Esophagus squamous epithelium (tissue), 5 donors: ENCODE measurements around the gene FRMD3. TPM values are rescaled to one million over a fixed set of nuclear protein-coding genes. Genes with fewer than 3 reads are reported as not detected.

Experiments
- DNase-seq: peaks from one replicate; lab custom pipeline; 2025; lab: John Stamatoyannopoulos, UW
- H3K27ac ChIP-seq, 4 donors: fragments of 200-600 bp; sonication (generic); one replicate each; pipeline ENCODE4 v1.5.1; 2016 to 2019; ENCODE audit warnings: mild to moderate bottlenecking in 1 of 4
- H3K27me3 ChIP-seq, 4 donors: fragments of 200-600 bp; sonication (generic); 1 replicate in 3 of 4; 2 replicates in 1 of 4; pipeline versions ENCODE4 v1.5.1 to v1.6.0; 2017 to 2021; ENCODE audit warnings: antibody characterized with exemption in 1 of 4
- H3K36me3 ChIP-seq, 3 donors: fragments of 200-600 bp; sonication (generic); one replicate each; pipeline ENCODE4 v1.5.1; 2016 to 2019
- H3K4me1 ChIP-seq, 3 donors: fragments of 200-600 bp; sonication (generic); one replicate each; pipeline ENCODE4 v1.5.1; 2017 to 2019
- H3K4me3 ChIP-seq, 4 donors: fragments of 200-600 bp; sonication (generic); 1 replicate in 3 of 4; 2 replicates in 1 of 4; pipeline ENCODE4 v1.5.1; 2016 to 2019; ENCODE audit warnings: mild to moderate bottlenecking in 2 of 4, moderate library complexity in 1 of 4
- H3K9me3 ChIP-seq, 3 donors: fragments of 200-600 bp; sonication (generic); one replicate each; pipeline ENCODE4 v1.5.1; 2016 to 2019
- CTCF ChIP-seq, 6 experiments: fragments of 450-650 bp in 4 of 6; fragments of 200-600 bp in 2 of 6; sonication (generic) in 2 of 6; IDR thresholded peaks; one replicate each; pipeline ENCODE4 v1.5.1; 2016 to 2019; ENCODE audit warnings: antibody characterized with exemption in 6 of 6, mild to moderate bottlenecking in 4 of 6, moderate library complexity in 4 of 6
- POLR2A ChIP-seq, 4 donors: fragments of 450-650 bp; IDR thresholded peaks; one replicate each; pipeline ENCODE4 v1.6.1; 2017; ENCODE audit warnings: antibody characterized with exemption in 4 of 4, mild to moderate bottlenecking in 4 of 4, moderate library complexity in 3 of 4
- WGBS, 2 donors: methylation state at CpG; one replicate each; pipeline ENCODE4 v1.1.5; 2018; 5-methylcytosine and 5-hydroxymethylcytosine counted together
- intact Hi-C: fragments of 100-400 bp; cut with DNase I; formaldehyde crosslinking; loops from one replicate; pipeline ENCODE4 v1.15.0; 2022
- total RNA-seq, 4 donors: library from RNA; depleted of rRNA; stranded (reverse); fragments of >200 nt; gene quantifications; one replicate each; pipeline ENCODE4 v1.1.0, GENCODE V29; 2016
- donor health status: DM: yes; HTN: yes; CAD: no.

Gene FRMD3
- total RNA-seq, 4 donors from 2014 or later = 0.27 to 6.9 (median 2.1) TPM

DNA sequence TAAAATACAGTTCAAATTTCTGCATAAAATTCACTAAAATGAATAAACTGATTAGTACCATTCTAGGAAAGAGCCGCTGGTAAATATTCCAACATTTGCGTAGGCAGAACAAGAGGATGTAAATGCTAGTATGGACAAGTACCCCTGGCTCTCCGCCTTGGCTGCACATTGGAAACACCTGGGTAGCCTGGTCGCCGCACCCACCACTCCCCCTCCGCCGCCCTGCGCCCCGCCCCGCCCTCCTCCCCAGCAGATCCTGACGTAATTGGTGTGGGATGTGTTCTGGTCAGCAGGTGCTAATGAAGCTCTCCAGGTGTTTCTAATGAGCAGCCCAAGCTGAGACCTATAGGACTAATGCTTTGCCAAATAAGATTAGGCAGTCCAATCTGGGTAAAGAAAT is 225.7 kb downstream of the FRMD3 start:
- Histone ChIP-seq H3K4me1 (peaks cover 0 to 6% (median 0%) of the 10 kb centered on the region in 3 donors), H3K27ac (no peak overlapping the region), H3K4me3 (no peak overlapping the region), H3K36me3 (no peaks in the 10 kb centered on the region), H3K9me3 (no peaks in the 10 kb centered on the region), H3K27me3 (no peaks in the 10 kb centered on the region)
- no peak for DNase-seq
- no peak for TF ChIP-seq POLR2A (IDR thresholded peaks at IDR 0.05)
- no peak for TF ChIP-seq CTCF (IDR thresholded peaks at IDR 0.05)
- intact Hi-C loops = no loop called here
- 26 to 50% methylated on average over 7 to 10 of the region's 11 CpGs for WGBS, 2 donors

DNA sequence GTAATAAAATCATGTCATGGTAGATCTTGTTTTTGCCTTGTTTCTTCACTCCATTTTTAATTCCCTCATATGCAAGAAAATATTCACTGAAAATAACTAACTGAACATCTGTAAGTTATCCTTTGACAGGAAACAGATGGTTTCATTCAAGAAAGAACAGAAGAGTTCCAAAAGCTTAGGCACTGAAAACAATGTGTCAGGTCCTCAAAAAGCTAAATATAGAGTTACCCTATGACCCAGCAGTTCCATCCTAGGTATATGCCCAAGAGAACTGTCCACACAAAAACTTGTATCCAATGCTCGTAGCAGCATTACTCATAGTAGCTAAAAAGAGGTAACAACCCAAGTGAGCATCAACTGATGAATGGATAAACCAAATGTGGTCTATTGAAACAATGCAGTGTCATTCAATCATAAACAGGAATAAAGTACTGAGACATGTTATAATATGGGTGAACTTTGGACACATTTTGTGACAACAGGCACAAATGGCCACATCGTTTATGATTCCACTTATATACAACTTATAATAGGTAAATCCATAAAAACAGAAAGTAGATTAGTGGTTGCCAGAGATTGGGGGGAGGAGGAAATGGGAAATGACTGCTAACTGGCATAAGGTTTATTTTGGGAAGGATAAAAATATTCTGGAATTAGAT is 231.0 kb downstream of the FRMD3 start:
- DNase-seq = no peak
- intact Hi-C loops = no loop called here
- Histone ChIP-seq H3K4me1 (peaks cover 10 to 22% (median 15%) of the 10 kb centered on the region in 3 donors), H3K4me3 (no peak overlapping the region), H3K27ac (no peak overlapping the region), H3K27me3 (no peaks in the 10 kb centered on the region), H3K36me3 (no peaks in the 10 kb centered on the region), H3K9me3 (no peaks in the 10 kb centered on the region)
- WGBS, 2 donors = 42 to 65% methylated on average over 2 of the region's 2 CpGs
- TF ChIP-seq CTCF (IDR thresholded peaks at IDR 0.05) (no peak), POLR2A (IDR thresholded peaks at IDR 0.05) (no peak)

DNA sequence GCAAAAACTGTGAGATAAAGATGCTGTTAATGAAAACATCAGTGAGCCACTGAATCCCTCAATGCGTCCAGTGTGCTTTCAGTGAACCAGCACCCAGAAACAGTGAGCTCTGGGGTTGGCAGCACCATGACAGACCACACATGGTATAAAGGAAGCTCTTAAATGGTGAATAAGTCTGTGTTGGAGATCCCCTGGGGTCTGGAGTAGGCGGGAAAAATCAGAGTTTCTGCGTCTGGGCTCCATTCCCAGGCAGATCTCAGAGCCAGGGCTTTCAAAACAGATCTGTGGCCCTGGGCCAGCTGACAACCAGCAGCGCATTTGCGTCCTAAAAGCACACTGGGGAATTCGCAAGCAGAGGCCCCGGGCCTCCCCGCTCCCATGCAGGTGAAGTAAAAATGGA is 233.5 kb downstream of the FRMD3 start:
- H3K27me3 ChIP-seq = no peaks in the 10 kb centered on the region
- H3K4me1 ChIP-seq = peaks cover 10 to 19% (median 15%) of the 10 kb centered on the region in 3 donors
- no peaks in the 10 kb centered on the region for H3K36me3 ChIP-seq
- no peak for TF ChIP-seq CTCF (IDR thresholded peaks at IDR 0.05)
- no peak overlapping the region for H3K4me3 ChIP-seq
- peak overlapping the region in 2 of 4 donors; percentile 10 to 22 for H3K27ac ChIP-seq
- intact Hi-C loops = no loop called here
- no peak for DNase-seq
- 4 to 23% methylated on average over 6 to 8 of the region's 8 CpGs for WGBS, 2 donors
- no peaks in the 10 kb centered on the region for H3K9me3 ChIP-seq

DNA sequence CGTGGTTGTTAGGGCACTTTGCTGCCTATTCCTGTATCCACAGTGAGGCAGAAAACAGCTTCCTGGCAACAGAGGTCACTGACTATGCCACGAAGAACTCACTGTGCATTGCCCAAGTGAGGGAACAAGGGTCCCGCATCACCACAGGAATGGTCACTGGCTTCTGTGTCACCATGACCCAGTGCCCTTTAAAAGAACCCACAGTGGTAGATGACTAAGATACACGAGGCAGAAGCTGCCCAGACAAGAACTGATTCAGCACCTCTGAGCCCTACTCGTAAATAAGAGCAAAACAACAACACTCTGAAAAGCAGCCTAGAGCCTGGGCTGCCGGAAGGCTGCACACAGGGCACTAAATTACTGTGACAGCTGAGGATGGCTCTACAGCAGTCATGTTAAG is 238.6 kb downstream of the FRMD3 start:
- Histone ChIP-seq H3K27ac (no peak overlapping the region), H3K9me3 (no peaks in the 10 kb centered on the region), H3K27me3 (no peaks in the 10 kb centered on the region), H3K4me1 (peaks cover 1 to 8% (median 7%) of the 10 kb centered on the region in 3 donors), H3K4me3 (no peak overlapping the region), H3K36me3 (no peaks in the 10 kb centered on the region)
- 14 to 28% methylated on average over 6 of the region's 6 CpGs for WGBS, 2 donors
- no peak for TF ChIP-seq POLR2A (IDR thresholded peaks at IDR 0.05)
- intact Hi-C loops = no loop called here
- no peak for DNase-seq

- DNase-seq = no peak
- Histone ChIP-seq H3K4me1 (peaks cover 0 to 3% (median 2%) of the 10 kb centered on the region in 3 donors), H3K36me3 (no peaks in the 10 kb centered on the region), H3K27me3 (no peaks in the 10 kb centered on the region), H3K9me3 (no peaks in the 10 kb centered on the region), H3K27ac (no peak overlapping the region), H3K4me3 (no peak overlapping the region)
- intact Hi-C loops = no loop called here
- TF ChIP-seq POLR2A (IDR thresholded peaks at IDR 0.05) (no peak), CTCF (IDR thresholded peaks at IDR 0.05) (no peak)
- 53 to 60% methylated on average over 2 of the region's 2 CpGs for WGBS, 2 donors
These were observed 239.1 kb downstream of the FRMD3 start for GRCh38 chr9:83299094-83299493.
